ENCODE results near the gene METRNL.

METRNL gene

DNA sequence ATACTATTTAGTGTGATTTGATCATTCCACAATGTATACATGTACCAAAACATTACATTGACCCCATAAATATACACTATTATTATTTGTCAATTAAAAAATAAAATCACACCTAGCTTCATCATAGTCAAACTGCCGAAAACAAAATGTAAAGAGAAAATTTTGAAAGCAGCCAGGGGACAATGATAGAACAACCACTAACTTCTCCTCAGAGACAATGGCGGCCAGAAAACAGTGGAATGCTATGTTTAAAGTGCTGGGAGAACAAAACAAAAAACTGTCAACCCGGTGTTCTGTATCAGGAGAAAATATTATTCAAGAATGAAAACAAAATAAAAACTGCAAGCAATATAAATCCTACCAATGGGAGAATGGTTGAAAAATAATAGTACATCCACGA lies 63.2 kb downstream of the METRNL start:
- no peak for DNase-seq (ENCODE audit: low read depth)

- no peak for DNase-seq (ENCODE audit: low read depth)
Observed at GRCh38 chr17:83143817-83144231, 64.4 kb downstream of the METRNL start.

Data from HS-27A (cell line).